NCI-H1417 (cell line): ENCODE results near the gene RAB21.
"Not testable (repeated sequence)": the region's sequence is repeated elsewhere in the genome, so short reads cannot be mapped to it uniquely, and the experiment has no call there.

Source experiments
- DNase-seq, 3 experiments: peaks; one replicate each; lab custom pipeline; 2025; lab: John Stamatoyannopoulos, UW

RAB21 gene

GRCh38 chr12:71752891-71753290, 1.8 kb upstream of the RAB21 start:
- peak in 1 of 3 experiments; percentile 12 for DNase-seq

- DNase-seq = peak; percentile 29 to 75 (median 61)
Observed at GRCh38 chr12:71755146-71755892, 656 bp downstream of the RAB21 start.

DNA sequence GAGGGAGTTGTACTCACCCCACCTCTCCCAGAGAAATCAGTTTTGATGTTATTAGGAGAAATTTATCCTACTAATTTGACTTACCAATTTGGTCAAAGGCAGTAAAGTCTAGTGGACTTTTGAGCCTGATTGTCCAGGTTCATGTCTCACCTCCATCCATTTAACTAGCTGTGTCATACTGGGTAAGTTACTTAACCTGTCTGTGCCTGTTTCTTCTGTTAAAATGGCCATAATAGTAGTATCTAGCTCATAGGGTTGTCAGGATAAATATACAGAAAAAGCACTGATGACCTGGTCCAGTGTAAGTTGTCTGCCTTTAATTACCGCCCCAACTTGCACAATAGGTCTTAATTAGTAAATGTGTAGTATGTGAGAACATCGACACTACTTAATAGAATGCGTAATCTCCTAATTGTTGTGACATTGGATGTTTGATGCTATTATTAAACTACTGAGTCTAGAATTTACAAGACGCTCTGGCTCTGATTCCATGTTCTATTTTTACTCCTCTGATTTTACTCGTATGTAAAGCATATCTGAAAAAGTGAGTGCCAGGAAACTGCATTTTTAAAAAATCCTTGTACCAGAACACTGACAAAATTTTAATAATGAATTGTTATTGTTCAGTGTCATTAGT, 1.5 kb downstream of the RAB21 start:
- DNase-seq = peak in 1 of 3 experiments; percentile 17

DNA sequence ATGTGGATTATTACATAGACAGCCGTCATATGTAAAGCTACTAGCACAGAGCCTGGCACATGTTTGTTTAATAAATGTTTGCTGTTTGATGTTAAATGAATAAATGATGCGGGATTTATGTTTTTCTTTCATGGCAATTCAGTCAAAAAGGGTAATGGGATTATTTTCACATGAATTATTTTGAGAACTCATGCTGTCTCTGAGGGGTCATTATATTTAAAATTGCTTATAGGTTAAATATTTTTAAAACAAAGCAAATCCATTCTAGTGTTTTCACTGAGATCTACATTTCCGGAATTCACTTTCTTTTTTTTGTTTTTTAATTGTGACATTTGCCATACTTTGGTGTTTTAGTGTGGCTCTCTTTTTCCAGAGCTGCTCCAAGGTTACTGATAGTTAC, 5.3 kb downstream of the RAB21 start:
- no peak for DNase-seq

- DNase-seq = no peak
Observed at GRCh38 chr12:71760471-71760870, 5.8 kb downstream of the RAB21 start.

DNA sequence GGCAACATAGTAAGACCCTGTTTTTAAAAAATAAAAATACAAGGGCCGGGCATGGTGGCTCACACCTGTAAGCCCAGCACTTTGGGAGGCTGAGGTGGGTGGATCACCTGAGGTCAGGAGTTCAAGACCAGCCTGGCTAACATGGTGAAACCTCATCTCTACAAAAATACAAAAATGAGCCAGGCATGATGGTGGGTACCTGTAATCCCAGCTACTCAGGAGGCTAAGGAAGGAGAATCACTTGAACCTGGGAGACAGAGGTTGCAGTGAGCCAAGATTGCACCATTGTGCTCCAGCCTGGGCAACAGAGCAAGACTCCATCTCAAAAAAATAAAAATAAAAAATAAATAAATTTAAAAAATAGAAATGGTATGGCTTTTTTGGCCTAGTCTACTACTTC, 6.7 kb downstream of the RAB21 start:
- DNase-seq = not testable (repeated sequence)

- no peak for DNase-seq
Observed at GRCh38 chr12:71763677-71764379, 9.2 kb downstream of the RAB21 start.

DNA sequence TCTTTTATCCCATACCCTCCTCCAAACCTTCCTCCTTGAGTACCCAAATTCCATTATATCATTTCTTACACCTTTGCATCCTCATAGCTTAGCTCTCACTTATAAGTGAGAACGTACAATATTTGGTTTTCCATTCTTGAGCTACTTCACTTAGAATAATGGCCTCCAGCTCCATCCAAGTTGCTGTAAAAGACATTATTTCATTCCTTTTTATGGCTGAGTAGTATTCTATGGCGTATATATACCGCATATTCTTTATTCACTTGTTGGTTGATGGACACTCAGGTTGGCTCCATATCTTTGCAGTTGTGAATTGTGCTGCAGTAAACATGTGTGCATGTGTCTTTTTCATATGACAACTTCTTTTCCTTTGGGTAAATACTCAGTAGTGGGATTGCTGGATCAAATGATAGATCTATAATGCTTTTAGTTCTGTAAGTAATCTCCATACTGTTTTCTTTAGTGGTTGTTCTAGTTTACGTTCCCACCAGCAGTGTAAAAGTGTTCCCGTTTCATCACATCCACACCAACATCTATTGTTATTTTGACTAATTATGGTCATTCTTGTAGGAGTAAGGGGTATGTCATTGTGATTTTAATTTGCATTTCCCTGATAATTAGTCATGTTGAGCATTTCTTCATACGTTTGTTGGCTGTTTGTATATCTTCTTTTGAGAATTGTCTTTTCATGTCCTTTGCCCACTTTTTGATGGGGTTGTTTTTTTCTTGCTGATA, 10.1 kb downstream of the RAB21 start:
- DNase-seq = no peak

DNA sequence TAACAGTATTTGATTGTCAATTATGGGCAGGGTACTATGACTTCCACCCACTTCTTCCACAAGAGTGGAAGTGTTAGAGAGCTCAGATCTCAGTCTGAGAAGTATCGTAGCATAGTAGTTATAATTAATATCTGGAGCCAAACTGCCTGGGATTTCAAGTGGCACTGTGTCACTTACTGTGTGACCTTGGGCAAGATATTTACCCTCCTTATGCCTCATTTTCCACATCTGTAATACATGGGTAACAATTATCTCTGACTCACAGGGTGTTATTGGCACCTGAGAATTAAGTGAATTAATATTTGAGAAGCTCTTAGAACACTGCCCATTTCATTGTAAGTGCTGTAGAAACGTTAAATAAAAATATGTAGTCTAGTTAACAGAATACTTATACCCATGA, 11.5 kb downstream of the RAB21 start:
- peak in 2 of 3 experiments; percentile 20 to 72 for DNase-seq

DNA sequence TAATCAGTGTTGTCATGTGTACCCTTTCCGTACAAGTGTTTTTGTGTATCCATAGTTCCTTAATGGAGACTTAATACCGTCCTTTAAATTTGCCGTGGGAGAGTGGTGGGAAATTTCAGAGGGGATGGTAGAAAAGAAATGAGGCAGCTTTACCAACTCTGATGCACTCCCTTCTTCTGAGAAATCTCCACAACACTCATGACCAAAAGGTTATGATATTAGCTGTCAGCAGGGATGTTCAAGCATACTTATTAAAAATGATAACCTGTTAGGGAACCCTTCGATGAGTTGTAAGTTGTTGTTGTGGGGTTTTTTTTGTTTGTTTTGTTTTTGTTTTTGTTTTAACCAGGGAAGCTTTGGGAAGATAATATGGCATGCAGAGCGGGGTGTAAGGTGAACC, 12.5 kb downstream of the RAB21 start:
- no peak for DNase-seq

DNA sequence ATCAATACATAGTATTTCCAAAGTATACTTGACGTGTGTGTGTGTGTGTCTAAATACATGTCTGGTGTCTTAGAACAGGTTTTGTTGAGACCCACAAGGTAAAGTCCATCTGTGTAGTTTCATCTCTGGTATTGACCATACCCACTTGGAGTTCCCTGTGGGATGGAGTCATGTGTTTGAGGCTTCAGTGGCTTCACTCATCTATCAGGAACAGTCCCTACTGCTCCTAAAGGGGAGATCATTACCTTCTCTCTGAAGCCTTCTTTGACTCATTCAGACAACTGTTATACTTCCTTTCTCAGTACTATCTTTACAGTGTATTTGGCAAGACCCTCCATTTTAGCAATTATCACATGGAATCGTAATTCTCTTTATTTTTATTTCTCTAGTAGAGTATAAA, 14.2 kb downstream of the RAB21 start:
- DNase-seq = no peak

- DNase-seq = no peak
Observed at GRCh38 chr12:71771069-71771468, 16.4 kb downstream of the RAB21 start.

DNA sequence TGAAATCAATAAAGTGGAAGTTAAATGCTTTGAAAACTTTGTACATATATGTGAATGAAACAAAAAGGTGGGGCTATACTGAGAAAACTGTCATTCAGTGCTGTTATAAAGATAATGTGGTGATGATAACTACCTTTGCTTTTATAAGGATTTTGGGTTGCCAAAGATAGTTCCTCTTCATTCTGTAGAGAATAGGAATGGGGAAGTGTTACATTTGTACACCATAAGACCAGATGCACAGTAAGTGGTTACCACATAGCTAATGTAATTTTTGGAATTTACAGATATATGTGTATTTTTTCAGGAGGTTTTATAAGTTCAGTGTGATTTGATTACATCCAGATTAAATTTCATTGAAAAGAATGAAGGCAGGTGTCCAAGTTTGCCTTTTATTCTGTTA, 18.1 kb downstream of the RAB21 start:
- DNase-seq = no peak

- peak; percentile 35 to 72 (median 50) for DNase-seq
Observed at GRCh38 chr12:71780237-71780822, 25.7 kb downstream of the RAB21 start.

DNA sequence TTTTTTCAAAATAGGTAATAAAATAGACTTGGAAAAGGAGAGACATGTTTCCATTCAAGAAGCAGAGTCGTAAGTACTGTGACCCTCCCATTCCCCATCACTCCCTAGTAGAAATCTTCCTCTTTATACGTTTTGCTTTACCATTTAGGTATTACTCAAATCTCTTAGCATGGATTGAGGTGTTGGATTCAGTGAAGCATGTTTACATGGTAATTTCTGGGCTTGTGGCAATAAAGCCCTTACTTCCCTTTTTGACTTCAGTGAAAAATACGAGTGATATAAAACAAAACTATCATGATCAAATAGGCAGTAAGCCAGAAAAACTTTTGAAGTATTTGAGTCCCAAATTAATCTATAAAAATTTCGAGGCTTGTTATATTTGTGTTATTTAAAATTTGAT, 27.4 kb downstream of the RAB21 start:
- no peak for DNase-seq

GRCh38 chr12:71786829-71787228, 32.2 kb downstream of the RAB21 start:
- no peak for DNase-seq

GRCh38 chr12:71787580-71787979, 32.9 kb downstream of the RAB21 start:
- no peak for DNase-seq

GRCh38 chr12:71790331-71790730, 35.7 kb downstream of the RAB21 start:
- DNase-seq = no peak

DNA sequence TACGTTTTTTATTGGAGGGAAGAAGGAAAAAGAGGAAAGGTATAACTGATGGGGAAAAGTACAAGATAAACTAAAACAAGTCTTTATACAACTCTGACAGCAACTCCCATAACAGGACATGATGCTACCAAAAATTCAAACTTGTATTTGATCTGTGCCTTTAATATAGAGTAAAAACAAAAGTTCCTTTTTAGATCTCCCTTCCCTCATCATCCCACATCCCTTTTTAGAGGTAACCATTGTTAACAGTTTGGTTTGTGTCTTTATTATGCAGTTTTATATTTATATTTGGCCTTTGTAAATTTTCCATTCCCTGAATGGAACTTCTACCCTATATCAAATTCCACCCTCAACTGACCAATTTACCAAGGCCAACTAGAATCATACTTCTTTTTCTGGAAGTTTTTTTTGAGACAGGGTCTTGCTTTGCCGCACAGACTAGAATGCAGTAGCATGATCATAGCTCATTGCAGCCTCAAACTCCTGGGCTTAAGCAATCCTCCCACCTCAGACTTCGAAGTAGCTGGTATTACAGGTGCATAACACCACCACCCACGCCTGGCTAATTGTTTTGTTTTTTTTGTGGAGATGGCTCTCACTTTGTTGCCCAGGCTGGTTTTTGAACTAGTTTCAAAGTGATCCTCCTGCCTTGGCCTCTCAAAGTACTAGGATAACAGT, 36.9 kb downstream of the RAB21 start:
- no peak for DNase-seq

GRCh38 chr12:71792599-71792998, 37.9 kb downstream of the RAB21 start:
- no peak for DNase-seq

- DNase-seq = no peak
Observed at GRCh38 chr12:71795901-71796300, 41.2 kb downstream of the RAB21 start.
